ENCODE results near the gene NANOS1. TPM values are rescaled to one million over a fixed set of nuclear protein-coding genes. Genes with fewer than 3 reads are reported as not detected.

Gene NANOS1
- total RNA-seq, 6 donors from 2014 or later = 0.69 to 3.0 (median 1.9) TPM; not detected in 2

DNA sequence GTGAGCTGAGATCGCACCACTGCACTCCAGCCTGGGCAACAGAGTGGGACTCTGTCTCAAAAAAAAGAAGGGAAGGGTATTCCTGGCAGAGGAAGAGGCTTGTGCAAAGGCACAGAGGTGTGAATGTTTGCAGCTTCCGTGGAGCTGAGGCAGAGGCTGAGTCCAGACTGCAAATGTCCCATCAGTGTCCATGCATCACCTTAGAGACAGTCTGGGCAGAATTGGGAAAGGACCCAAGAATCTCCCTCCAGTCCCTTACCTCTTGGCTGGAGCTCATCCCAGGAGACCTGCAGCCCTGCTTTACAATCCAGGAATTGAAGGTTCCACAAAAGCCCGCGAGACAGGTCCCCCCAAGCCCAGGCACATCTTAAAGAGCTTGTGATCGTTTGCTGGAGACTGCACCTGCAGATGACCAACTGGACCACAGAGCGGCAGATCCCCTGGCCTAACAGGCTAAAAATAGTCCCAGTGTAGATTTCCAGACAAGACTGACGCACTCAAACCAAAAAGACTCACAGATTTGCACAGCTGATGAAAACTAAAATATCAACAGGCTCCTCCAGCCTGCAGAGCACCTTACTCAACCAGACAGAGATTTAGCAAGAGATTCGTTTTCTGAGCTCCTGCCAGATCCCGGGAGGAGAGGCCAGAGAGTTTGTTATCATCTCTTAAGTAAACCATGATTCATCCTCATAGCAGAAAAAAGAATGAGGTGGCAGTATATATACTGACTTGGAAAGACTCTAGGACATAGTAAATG is 22.9 kb upstream of the NANOS1 start:
- TF ChIP-seq EP300 (IDR thresholded peaks at IDR 0.05) = no peak
- no peak for TF ChIP-seq POLR2AphosphoS5 (IDR thresholded peaks at IDR 0.05)
- TF ChIP-seq, protein P1, sequence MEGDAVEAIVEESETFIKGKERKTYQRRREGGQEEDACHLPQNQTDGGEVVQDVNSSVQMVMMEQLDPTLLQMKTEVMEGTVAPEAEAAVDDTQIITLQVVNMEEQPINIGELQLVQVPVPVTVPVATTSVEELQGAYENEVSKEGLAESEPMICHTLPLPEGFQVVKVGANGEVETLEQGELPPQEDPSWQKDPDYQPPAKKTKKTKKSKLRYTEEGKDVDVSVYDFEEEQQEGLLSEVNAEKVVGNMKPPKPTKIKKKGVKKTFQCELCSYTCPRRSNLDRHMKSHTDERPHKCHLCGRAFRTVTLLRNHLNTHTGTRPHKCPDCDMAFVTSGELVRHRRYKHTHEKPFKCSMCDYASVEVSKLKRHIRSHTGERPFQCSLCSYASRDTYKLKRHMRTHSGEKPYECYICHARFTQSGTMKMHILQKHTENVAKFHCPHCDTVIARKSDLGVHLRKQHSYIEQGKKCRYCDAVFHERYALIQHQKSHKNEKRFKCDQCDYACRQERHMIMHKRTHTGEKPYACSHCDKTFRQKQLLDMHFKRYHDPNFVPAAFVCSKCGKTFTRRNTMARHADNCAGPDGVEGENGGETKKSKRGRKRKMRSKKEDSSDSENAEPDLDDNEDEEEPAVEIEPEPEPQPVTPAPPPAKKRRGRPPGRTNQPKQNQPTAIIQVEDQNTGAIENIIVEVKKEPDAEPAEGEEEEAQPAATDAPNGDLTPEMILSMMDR (IDR thresholded peaks at IDR 0.05) = no peak
- no peak for TF ChIP-seq POLR2A (IDR thresholded peaks at IDR 0.05)
- peak in 1 of 2 donors; percentile 64 for DNase-seq
- Histone ChIP-seq H3K36me3 (no peaks in the 10 kb centered on the region), H3K4me3 (no peak overlapping the region), H3K27ac (no peak overlapping the region), H3K27me3 (no peaks in the 10 kb centered on the region), H3K9me3 (no peaks in the 10 kb centered on the region), H3K4me1 (peaks cover 0 to 10% (median 2%) of the 10 kb centered on the region in 4 donors)
- 39 to 49% methylated on average over 9 of the region's 9 CpGs for WGBS, 2 donors
- ATAC-seq (ENCODE audit: low FRiP score in 2 of 2) = peak; percentile 69 to 90

DNA sequence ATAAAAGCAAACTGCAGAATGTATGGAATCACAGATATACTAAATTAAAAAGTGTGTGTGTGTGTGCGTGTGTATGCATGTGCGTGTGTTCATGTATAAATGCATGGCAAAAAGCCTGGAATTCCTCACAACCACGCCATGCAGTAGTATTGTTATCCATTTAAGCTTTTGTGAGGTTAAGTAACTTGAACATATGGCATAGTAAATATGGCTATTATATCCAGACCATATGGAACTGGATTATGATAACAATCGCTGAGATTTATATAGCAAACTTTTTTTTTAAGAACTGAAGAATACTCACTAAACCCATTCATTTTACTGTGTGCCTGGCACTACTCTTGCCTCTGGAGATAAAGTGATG is 22.3 kb upstream of the NANOS1 start:
- no peak for ATAC-seq (ENCODE audit: low FRiP score in 2 of 2)

DNA sequence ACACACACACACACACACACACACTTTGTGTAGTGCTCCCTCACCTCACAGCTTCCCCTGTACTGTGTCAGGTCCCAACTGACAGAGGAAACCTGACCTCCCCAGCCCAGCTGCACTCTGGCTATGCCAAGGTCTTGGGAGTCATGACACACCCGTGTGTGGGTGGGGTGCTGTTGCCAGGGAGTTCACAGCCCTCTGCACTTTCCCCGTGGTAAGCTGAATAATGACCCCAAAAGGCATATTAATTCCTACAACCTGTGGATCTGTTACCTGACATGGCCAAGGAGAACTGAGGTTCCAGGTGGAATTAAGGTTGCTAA is 8.9 kb upstream of the NANOS1 start:
- H3K36me3 ChIP-seq = no peaks in the 10 kb centered on the region
- TF ChIP-seq POLR2A (IDR thresholded peaks at IDR 0.05) (no peak), EP300 (IDR thresholded peaks at IDR 0.05) (no peak), POLR2AphosphoS5 (IDR thresholded peaks at IDR 0.05) (no peak)
- TF ChIP-seq, protein P1 (IDR thresholded peaks at IDR 0.05) = no peak
- ATAC-seq (ENCODE audit: low FRiP score in 2 of 2) (peak in 1 of 2 donors; percentile 51), DNase-seq (no peak)
- H3K9me3 ChIP-seq = no peaks in the 10 kb centered on the region
- H3K27me3 ChIP-seq = no peaks in the 10 kb centered on the region
- 37 to 71% methylated on average over 1 to 2 of the region's 2 CpGs for WGBS, 2 donors
- H3K4me1 ChIP-seq = peaks cover 0 to 9% (median 4%) of the 10 kb centered on the region in 4 donors
- no peak overlapping the region for H3K27ac ChIP-seq
- no peak overlapping the region for H3K4me3 ChIP-seq

More for the DNA sequence above, 22.3 kb upstream of the NANOS1 start:
- Histone ChIP-seq H3K27ac (no peak overlapping the region), H3K9me3 (no peaks in the 10 kb centered on the region), H3K27me3 (no peaks in the 10 kb centered on the region), H3K36me3 (no peaks in the 10 kb centered on the region), H3K4me1 (peaks cover 0 to 10% (median 2%) of the 10 kb centered on the region in 4 donors), H3K4me3 (no peak overlapping the region)
- DNase-seq = no peak
- 65 to 71% methylated on average over 4 of the region's 4 CpGs for WGBS, 2 donors
- TF ChIP-seq POLR2AphosphoS5 (IDR thresholded peaks at IDR 0.05) (no peak), POLR2A (IDR thresholded peaks at IDR 0.05) (no peak), EP300 (IDR thresholded peaks at IDR 0.05) (no peak)
- TF ChIP-seq, protein P1 (IDR thresholded peaks at IDR 0.05) = no peak

DNA sequence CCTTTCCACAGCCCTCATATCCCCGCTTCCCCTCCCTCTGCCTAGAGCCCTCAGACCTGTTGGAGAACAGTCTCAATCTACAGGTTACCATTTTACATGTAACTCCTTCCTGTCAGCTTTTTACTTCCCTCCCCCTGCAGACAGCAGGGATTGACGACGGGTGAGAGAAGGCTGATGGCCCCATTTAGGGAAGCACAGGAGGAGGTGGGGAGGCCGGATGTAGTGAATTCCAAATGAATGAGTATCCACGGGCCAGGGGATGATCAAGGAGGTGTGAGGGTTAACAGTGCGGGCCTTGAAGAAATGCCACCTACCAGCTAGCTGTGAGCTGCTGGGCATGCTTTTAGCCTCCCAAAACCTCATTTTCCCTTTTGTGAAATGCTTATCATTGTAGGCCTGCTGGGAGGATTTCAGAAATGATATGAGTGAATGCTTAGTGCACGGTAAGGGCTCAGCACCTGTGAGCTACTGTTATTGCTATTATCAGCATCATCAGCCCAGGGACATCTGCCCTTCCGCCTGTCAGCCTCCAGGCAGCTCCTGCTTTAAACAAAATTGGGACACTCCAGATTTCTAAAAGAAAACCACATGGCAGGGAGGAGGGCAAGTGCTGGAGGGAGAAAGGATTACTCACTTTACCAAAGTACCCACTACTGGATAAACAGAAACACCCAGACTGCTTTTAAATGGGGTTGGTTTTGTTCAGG is 6.5 kb upstream of the NANOS1 start:
- Histone ChIP-seq H3K27me3 (no peaks in the 10 kb centered on the region), H3K36me3 (no peaks in the 10 kb centered on the region), H3K27ac (no peak overlapping the region), H3K4me3 (no peak overlapping the region), H3K9me3 (no peaks in the 10 kb centered on the region), H3K4me1 (peaks cover 0 to 16% (median 8%) of the 10 kb centered on the region in 4 donors)
- TF ChIP-seq, protein P1 (IDR thresholded peaks at IDR 0.05) = no peak
- TF ChIP-seq POLR2A (IDR thresholded peaks at IDR 0.05) (no peak), EP300 (IDR thresholded peaks at IDR 0.05) (no peak), POLR2AphosphoS5 (IDR thresholded peaks at IDR 0.05) (no peak)
- ATAC-seq (ENCODE audit: low FRiP score in 2 of 2) (no peak), DNase-seq (no peak)
- 68 to 74% methylated on average over 8 of the region's 8 CpGs for WGBS, 2 donors

Data from upper lobe of left lung (tissue), 6 donors.